Measurements from ENCODE around the gene IFNL4.
"Not testable (repeated sequence)": the region's sequence is repeated elsewhere in the genome, so short reads cannot be mapped to it uniquely, and the experiment has no call there.

GRCh38 chr19:39245166-39245565, 3.5 kb downstream of the IFNL4 start:
- TF ChIP-seq CTCF, POLR2A (IDR thresholded peaks at IDR 0.05): not testable (repeated sequence)
